ENCODE data around the gene PTPA.

The PTPA gene

DNA sequence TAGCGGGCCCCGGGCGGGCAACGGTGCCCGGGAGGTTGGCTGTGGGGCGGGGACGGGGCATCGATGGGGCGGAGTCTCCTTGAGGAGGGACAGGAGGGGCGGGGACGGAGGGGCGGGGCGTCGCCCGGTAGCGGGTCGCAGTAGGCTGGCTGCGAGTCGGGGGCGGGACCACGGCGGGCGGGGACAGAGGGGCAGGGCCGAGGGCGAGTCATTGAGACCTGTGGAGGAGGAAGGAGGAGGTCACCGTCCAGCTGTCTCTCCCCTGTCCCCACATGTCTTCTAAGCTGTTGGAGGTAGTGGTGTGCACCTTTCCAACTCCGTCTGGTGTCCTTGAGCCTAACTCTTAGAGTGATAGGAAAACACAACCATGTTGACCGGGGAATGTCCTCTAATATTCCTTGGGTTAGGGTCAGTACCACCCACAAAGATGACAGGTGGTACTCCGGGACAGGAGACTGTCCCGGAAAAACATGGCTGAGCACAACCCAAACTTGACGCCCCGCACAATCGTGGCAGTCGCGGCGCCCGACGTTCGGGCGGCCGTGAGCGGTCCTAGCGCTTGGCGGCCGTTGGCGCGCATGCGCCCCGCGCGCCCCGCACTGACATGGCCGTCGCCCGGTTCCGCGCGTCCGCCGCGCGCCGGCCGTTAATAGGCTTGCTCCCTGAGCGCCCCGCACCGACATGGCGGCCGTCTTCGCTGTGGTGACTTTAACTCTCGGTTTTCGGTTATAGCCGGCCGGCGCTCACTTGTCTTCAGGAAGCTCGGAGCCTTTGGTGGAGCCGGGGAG is at the start of gene PTPA, which contains the start of gene CRAT:
TSS of gene PTPA (plus strand) at position 676 of the 788 bp plus-strand sequence. CDS start 186 bp downstream, outside the sequence.
TSS of gene CRAT (minus strand) at position 54 of the 788 bp plus-strand sequence. CDS start 284 bp downstream, outside the sequence.
- DNase-seq (ENCODE audit: extremely low read depth, low read depth) = peak; percentile 47
- TF ChIP-seq CTCF (IDR thresholded peaks at IDR 0.05; ENCODE audit: low read depth, low read length, missing control alignments) = no peak
- H3K4me3 ChIP-seq (replicated peaks; ENCODE audit: low read depth, low read length) = peak within 1 kb of the TSS; percentile 84

DNA sequence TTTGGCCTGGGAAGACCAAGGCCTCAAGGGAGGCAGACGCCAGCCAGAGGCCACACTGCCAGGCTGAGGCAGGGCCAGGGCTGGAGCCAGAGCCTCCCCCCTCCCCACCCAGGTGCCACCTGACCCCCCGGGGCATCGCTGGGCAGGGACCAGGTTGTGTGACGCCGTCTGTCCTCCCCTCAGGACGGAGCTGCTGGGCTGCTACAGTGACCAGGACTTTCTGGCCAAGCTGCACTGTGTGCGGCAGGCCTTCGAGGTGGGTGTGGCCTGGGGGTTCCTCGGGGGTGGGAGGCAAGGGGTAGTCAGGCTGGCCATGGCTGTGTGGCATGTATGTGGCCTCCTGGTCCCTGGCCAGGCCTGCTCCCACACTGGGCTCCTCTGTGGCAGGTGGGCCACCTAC is 48.2 kb upstream of the PTPA start:
- TF ChIP-seq CTCF (IDR thresholded peaks at IDR 0.05; ENCODE audit: low read depth, low read length, missing control alignments) = no peak

GRCh38 chr9:129064499-129064908 is 46.7 kb upstream of the PTPA start:
- DNase-seq (ENCODE audit: extremely low read depth, low read depth) = no peak
- no peak for TF ChIP-seq CTCF (IDR thresholded peaks at IDR 0.05; ENCODE audit: low read depth, low read length, missing control alignments)
- H3K4me3 ChIP-seq (replicated peaks; ENCODE audit: low read depth, low read length) = no peak overlapping the region

More for the DNA sequence above, 48.2 kb upstream of the PTPA start:
- no peak overlapping the region for H3K4me3 ChIP-seq (replicated peaks; ENCODE audit: low read depth, low read length)
- DNase-seq (ENCODE audit: extremely low read depth, low read depth) = no peak

DNA sequence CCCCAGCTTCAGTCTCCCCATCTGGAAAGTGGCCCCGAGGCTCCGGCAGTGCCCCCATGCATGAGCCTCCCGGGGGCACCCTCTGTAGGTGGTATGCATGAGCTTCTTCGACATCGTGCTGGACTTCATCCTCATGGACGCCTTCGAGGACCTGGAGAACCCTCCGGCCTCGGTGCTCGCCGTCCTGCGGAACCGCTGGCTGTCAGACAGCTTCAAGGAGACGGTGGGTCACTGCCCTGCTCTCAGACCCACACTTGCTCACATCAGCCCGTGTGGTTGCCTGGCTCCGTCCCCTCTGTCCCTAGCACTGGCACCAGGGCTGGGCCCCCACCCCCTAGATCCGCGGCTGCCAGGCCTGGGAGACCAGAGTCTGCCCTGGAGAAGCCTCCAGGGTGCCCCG is 43.1 kb upstream of the PTPA start:
- no peak overlapping the region for H3K4me3 ChIP-seq (replicated peaks; ENCODE audit: low read depth, low read length)
- TF ChIP-seq CTCF (IDR thresholded peaks at IDR 0.05; ENCODE audit: low read depth, low read length, missing control alignments) = no peak
- no peak for DNase-seq (ENCODE audit: extremely low read depth, low read depth)

DNA sequence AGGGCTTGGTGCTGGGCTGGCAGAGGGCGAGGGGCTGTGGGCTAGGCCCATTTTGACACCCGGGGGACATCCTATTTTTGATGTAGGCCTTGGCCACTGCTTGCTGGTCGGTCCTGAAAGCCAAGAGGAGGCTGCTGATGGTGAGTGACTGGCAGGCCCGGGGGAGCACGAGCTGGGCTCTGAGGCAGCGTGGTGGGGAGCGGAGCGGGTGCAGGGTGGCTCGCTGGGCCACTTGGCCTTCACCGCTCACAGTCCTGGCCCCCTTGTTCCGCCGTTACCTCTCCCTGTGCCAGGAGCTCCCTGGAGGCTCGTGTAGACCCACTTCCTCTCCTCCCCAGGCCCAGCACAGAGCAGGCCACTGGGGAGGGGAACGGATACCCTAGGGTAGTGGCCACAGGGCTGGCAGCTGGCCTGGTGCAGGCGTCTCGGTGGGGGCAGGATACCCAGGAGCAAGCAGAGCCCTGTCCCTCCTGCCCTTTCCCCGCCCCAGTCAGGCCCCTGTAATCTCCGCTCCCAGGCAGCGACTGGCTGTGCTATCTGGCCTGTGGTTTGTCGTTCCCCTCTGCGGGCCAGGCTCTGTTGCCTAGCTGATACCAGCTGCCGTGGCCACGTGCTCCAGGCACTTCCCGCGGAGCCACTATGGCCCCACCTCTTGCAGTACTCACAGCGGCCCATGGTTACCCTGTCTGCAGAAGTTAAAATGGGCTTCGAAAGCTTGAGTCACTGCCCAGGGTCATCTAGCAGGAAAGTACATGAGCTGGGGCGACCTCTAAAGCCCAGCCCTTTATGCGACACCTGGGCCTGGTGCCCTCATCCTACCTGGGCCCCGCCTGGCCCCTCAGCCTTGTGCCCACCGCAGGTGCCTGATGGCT is 42.0 kb upstream of the PTPA start:
- no peak overlapping the region for H3K4me3 ChIP-seq (replicated peaks; ENCODE audit: low read depth, low read length)
- no peak for DNase-seq (ENCODE audit: extremely low read depth, low read depth)
- no peak for TF ChIP-seq CTCF (IDR thresholded peaks at IDR 0.05; ENCODE audit: low read depth, low read length, missing control alignments)

GRCh38 chr9:129069862-129070641 is 41.2 kb upstream of the PTPA start:
- H3K4me3 ChIP-seq (replicated peaks; ENCODE audit: low read depth, low read length) = no peak overlapping the region
- no peak for TF ChIP-seq CTCF (IDR thresholded peaks at IDR 0.05; ENCODE audit: low read depth, low read length, missing control alignments)
- no peak for DNase-seq (ENCODE audit: extremely low read depth, low read depth)

All from HFF-Myc (cell line).